B cell (primary cell): Measurements from ENCODE around the gene UBR3. TPM values are rescaled to one million over a fixed set of nuclear protein-coding genes. Genes with fewer than 3 reads are reported as not detected.

Source experiments
- ATAC-seq: fragments of 200-7000 bp; cut with Tn5 transposase; one replicate; pipeline ENCODE4 v1.10.0; 2021; ENCODE audit warnings: low read depth, mild to moderate bottlenecking, moderate number of reproducible peaks, moderate library complexity
- CTCF ChIA-PET: fragments of 350-600 bp; sonication (Branson Sonifier 250); formaldehyde crosslinking; loops from one replicate; lab custom pipeline; 2021; ENCODE audit warnings: antibody characterized with exemption, inconsistent platforms; lab: Charles Lee
- POLR2A ChIA-PET: fragments of 350-600 bp; sonication (Branson Sonifier 250); formaldehyde crosslinking; loops from one replicate; lab custom pipeline; 2021; ENCODE audit warnings: antibody characterized with exemption; lab: Charles Lee
- DNase-seq: peaks from one replicate; pipeline ENCODE4 v3.0.0; 2013
- H2AFZ ChIP-seq: 2 replicates; pipeline ENCODE4 v1.6.1; 2012; ENCODE audit warnings: mild to moderate bottlenecking, low read depth, low read length; ENCODE audit not compliant: insufficient read depth, poor library complexity, severe bottlenecking
- H3K27ac ChIP-seq, 2 donors: 1 replicate in 1 of 2; 2 replicates in 1 of 2; pipeline ENCODE4 v1.5.1; 2012 to 2013; ENCODE audit warnings: low read length in 2 of 2, mild to moderate bottlenecking in 2 of 2, moderate library complexity in 1 of 2
- H3K27me3 ChIP-seq, 4 experiments: fragments of 200-600 bp in 1 of 4; sonication (generic) in 1 of 4; replicated peaks in 1 of 4; 1 replicate in 2 of 4; 2 replicates in 2 of 4; pipeline versions ENCODE4 v1.6.1 to v1.7.0; 2013 to 2016; ENCODE audit warnings: low read length in 3 of 4, mild to moderate bottlenecking in 2 of 4, mixed read lengths in 1 of 4, moderate library complexity in 1 of 4; ENCODE audit not compliant: insufficient read depth in 4 of 4, control insufficient read depth in 3 of 4; ENCODE audit errors: control extremely low read depth in 1 of 4
- H3K36me3 ChIP-seq, 2 experiments: replicated peaks in 1 of 2; 1 replicate in 1 of 2; 2 replicates in 1 of 2; pipeline versions ENCODE4 v1.6.1 to v1.7.1; 2013; ENCODE audit warnings: low read length in 1 of 2; ENCODE audit not compliant: insufficient read depth in 2 of 2, control insufficient read depth in 1 of 2; ENCODE audit errors: control extremely low read depth in 1 of 2, extremely low read depth in 1 of 2
- H3K4me1 ChIP-seq, 2 donors: fragments of 200-600 bp in 1 of 2; sonication (generic) in 1 of 2; 1 replicate in 1 of 2; 2 replicates in 1 of 2; pipeline versions ENCODE4 v1.5.1 to v1.6.1; 2013 to 2017; ENCODE audit warnings: low read length in 2 of 2; ENCODE audit not compliant: control insufficient read depth in 2 of 2, insufficient read depth in 2 of 2
- H3K4me2 ChIP-seq: replicated peaks from 2 replicates; pipeline ENCODE3; 2012; ENCODE audit warnings: mild to moderate bottlenecking, low read depth, low read length; ENCODE audit not compliant: poor library complexity, severe bottlenecking
- H3K4me3 ChIP-seq, 5 experiments: fragments of 200-600 bp in 1 of 5; sonication (generic) in 1 of 5; 1 replicate in 3 of 5; 2 replicates in 2 of 5; pipeline versions ENCODE4 v1.5.1 to v1.7.0; 2011 to 2016; ENCODE audit warnings: low read length in 4 of 5, mild to moderate bottlenecking in 4 of 5, low read depth in 2 of 5, control low read depth in 1 of 5, moderate library complexity in 1 of 5; ENCODE audit not compliant: insufficient read depth in 1 of 5; ENCODE audit errors: control extremely low read depth in 1 of 5, extremely low read depth in 1 of 5
- H3K79me2 ChIP-seq: fragments of 200-600 bp; sonication (generic); one replicate; pipeline ENCODE4 v1.6.0; 2016; ENCODE audit warnings: low read length; ENCODE audit not compliant: control insufficient read depth, insufficient read depth
- H3K9ac ChIP-seq: fragments of 200-600 bp; sonication (generic); 2 replicates; pipeline ENCODE4 v1.6.1; 2017; ENCODE audit warnings: mild to moderate bottlenecking, low read length, moderate library complexity
- H3K9me3 ChIP-seq, 3 donors: one replicate each; pipeline versions ENCODE4 v1.6.1 to v1.7.1; 2013; ENCODE audit warnings: low read length in 2 of 3; ENCODE audit not compliant: control insufficient read depth in 2 of 3, insufficient read depth in 1 of 3; ENCODE audit errors: control extremely low read depth in 1 of 3
- H4K20me1 ChIP-seq: 2 replicates; pipeline ENCODE4 v1.6.0; 2012; ENCODE audit warnings: mild to moderate bottlenecking, low read length; ENCODE audit not compliant: insufficient read depth, control insufficient read depth, poor library complexity, severe bottlenecking
- H3K27ac Mint-ChIP-seq: one replicate; pipeline ENCODE4 v1.8.0; 2021; ENCODE audit warnings: mixed read lengths
- H3K27me3 Mint-ChIP-seq: one replicate; pipeline ENCODE4 v1.8.0; 2021; ENCODE audit warnings: mixed read lengths
- H3K4me1 Mint-ChIP-seq: one replicate; pipeline ENCODE4 v1.8.0; 2021; ENCODE audit warnings: mixed read lengths
- H3K4me3 Mint-ChIP-seq: one replicate; pipeline ENCODE4 v1.8.0; 2021; ENCODE audit warnings: mixed read lengths
- H3K9me3 Mint-ChIP-seq: one replicate; pipeline ENCODE4 v1.8.0; 2022; ENCODE audit warnings: mixed read lengths; ENCODE audit not compliant: insufficient read depth
- CTCF ChIP-seq: fragments of 200-600 bp; IDR thresholded peaks from one replicate; pipeline ENCODE4 v1.8.0; 2022; ENCODE audit warnings: antibody characterized with exemption, mild to moderate bottlenecking
- EZH2 ChIP-seq: IDR thresholded peaks from 2 replicates; pipeline ENCODE4 v1.6.1; 2012; ENCODE audit warnings: borderline replicate concordance, low read depth, mild to moderate bottlenecking, moderate library complexity, low read length; ENCODE audit not compliant: insufficient read depth, poor library complexity, severe bottlenecking
- WGBS: methylation state at CpG from one replicate; pipeline ENCODE4 v1.1.5; 2013; ENCODE audit warnings: missing lambda C conversion rate; ENCODE audit not compliant: insufficient coverage; 5-methylcytosine and 5-hydroxymethylcytosine counted together
- intact Hi-C: fragments of 100-400 bp; cut with micrococcal nuclease; formaldehyde crosslinking; loops from one replicate; pipeline ENCODE4 v1.10.0; 2022
- polyA plus RNA-seq: library from polyadenylated mRNA; depleted of rRNA; stranded (reverse); fragments of >200 nt; gene quantifications from 2 replicates; pipeline ENCODE4 v1.2.3, GENCODE V29; 2012
- total RNA-seq, 2 donors: library from RNA; stranded (reverse); fragments of 120-200 nt in 1 of 2; gene quantifications; 1 replicate in 1 of 2; 2 replicates in 1 of 2; pipeline versions ENCODE4 v1.2.3 to v1.2.4, GENCODE V29; 2013 to 2022

UBR3 gene
- total and polyA plus RNA-seq, 2 donors (not counting 1 experiment from before 2014, with no cell fraction given): 5.9 to 58.1 TPM

- Histone ChIP-seq H3K36me3 (no peaks in the 10 kb centered on the region), H3K79me2 (no peaks in the 10 kb centered on the region), H3K4me3 (no peak overlapping the region), H3K9me3 (no peaks in the 10 kb centered on the region), H3K27me3 (no peaks in the 10 kb centered on the region), H3K9ac (no peak overlapping the region), H3K4me2 (no peak overlapping the region), H4K20me1 (no peaks in the 10 kb centered on the region), H3K4me1 (no peaks in the 10 kb centered on the region), H2AFZ (no peak overlapping the region), H3K27ac (no peak overlapping the region)
- CTCF ChIA-PET: no interaction called here
- no peak for DNase-seq
- POLR2A ChIA-PET: no interaction called here
- no peak for ATAC-seq
- Mint-ChIP-seq H3K27me3 (no peaks in the 10 kb centered on the region), H3K4me1 (no peaks in the 10 kb centered on the region), H3K27ac (no peak overlapping the region), H3K4me3 (no peak overlapping the region), H3K9me3 (no peaks in the 10 kb centered on the region)
- intact Hi-C loops: no loop called here
- WGBS: no CpG with 5 or more reads among the region's 1 CpG
- TF ChIP-seq EZH2 (no peak), CTCF (no peak)
Observed at GRCh38 chr2:170014769-170015168, 187.5 kb downstream of the UBR3 start.

GRCh38 chr2:170017860-170018532, 190.7 kb downstream of the UBR3 start:
- POLR2A ChIA-PET: no interaction called here
- no peak overlapping the region for H3K27ac Mint-ChIP-seq
- ATAC-seq (no peak), DNase-seq (no peak)
- intact Hi-C loops: no loop called here
- no peak overlapping the region for H3K4me3 Mint-ChIP-seq
- CTCF ChIA-PET: no interaction called here
- H3K4me1 ChIP-seq: no peaks in the 10 kb centered on the region
- H3K4me3 ChIP-seq: no peak overlapping the region
- 100% methylated on average over 2 of the region's 4 CpGs for WGBS
- H4K20me1 ChIP-seq: no peaks in the 10 kb centered on the region
- H3K27me3 Mint-ChIP-seq: no peaks in the 10 kb centered on the region
- no peaks in the 10 kb centered on the region for H3K4me1 Mint-ChIP-seq
- H3K36me3 ChIP-seq: peaks cover 0 to 2% of the 10 kb centered on the region in 2 experiments
- no peak overlapping the region for H3K9ac ChIP-seq
- H3K9me3 ChIP-seq: no peaks in the 10 kb centered on the region
- TF ChIP-seq EZH2: no peak
- no peak for TF ChIP-seq CTCF
- H3K9me3 Mint-ChIP-seq: no peaks in the 10 kb centered on the region
- no peak overlapping the region for H2AFZ ChIP-seq
- H3K4me2 ChIP-seq: no peak overlapping the region
- H3K79me2 ChIP-seq: no peaks in the 10 kb centered on the region
- H3K27me3 ChIP-seq: no peaks in the 10 kb centered on the region
- H3K27ac ChIP-seq: no peak overlapping the region
